Stimulated activated effector memory CD8-positive, alpha-beta T cell treated with anti-CD3 and anti-CD28 coated beads, Interleukin-12 subunit alpha, Interleukin-12 subunit beta, amount 100 ng/mL, for 72 hours (primary cell): ENCODE data around the gene PRUNE2.

Experiments
- ATAC-seq: fragments of 150-1000 bp; cut with Tn5 transposase; 2 replicates; pipeline ENCODE4 v1.10.0; 2021
- DNase-seq, 2 donors: peaks; one replicate each; pipeline ENCODE4 v3.0.0; 2021 to 2022; ENCODE audit warnings: low spot score in 2 of 2
- H3K27ac Mint-ChIP-seq: one replicate; pipeline ENCODE4 v1.8.0; 2022; ENCODE audit warnings: mild to moderate bottlenecking, mixed read lengths
- H3K36me3 Mint-ChIP-seq: one replicate; pipeline ENCODE4 v1.8.0; 2022; ENCODE audit warnings: mild to moderate bottlenecking, mixed read lengths
- H3K4me1 Mint-ChIP-seq: one replicate; pipeline ENCODE4 v1.8.0; 2022; ENCODE audit warnings: mixed read lengths
- H3K4me3 Mint-ChIP-seq: one replicate; pipeline ENCODE4 v1.8.0; 2022; ENCODE audit warnings: mild to moderate bottlenecking, mixed read lengths
- H3K9me3 Mint-ChIP-seq: one replicate; pipeline ENCODE4 v1.8.0; 2022; ENCODE audit warnings: mixed read lengths

PRUNE2 gene

GRCh38 chr9:76910861-76911260 lies 4.9 kb upstream of the PRUNE2 start:
- Mint-ChIP-seq H3K27ac (no peak overlapping the region), H3K4me1 (peaks cover 4% of the 10 kb centered on the region), H3K4me3 (no peak overlapping the region), H3K9me3 (no peaks in the 10 kb centered on the region), H3K36me3 (no peaks in the 10 kb centered on the region)
- ATAC-seq: no peak
- DNase-seq: no peak

GRCh38 chr9:76906647-76906975 lies 697 bp upstream of the PRUNE2 start:
- Mint-ChIP-seq H3K4me3 (no peak overlapping the region), H3K36me3 (no peaks in the 10 kb centered on the region), H3K27ac (no peak overlapping the region), H3K4me1 (peaks cover 4% of the 10 kb centered on the region), H3K9me3 (peaks cover 2% of the 10 kb centered on the region)
- DNase-seq (no peak), ATAC-seq (no peak)

DNA sequence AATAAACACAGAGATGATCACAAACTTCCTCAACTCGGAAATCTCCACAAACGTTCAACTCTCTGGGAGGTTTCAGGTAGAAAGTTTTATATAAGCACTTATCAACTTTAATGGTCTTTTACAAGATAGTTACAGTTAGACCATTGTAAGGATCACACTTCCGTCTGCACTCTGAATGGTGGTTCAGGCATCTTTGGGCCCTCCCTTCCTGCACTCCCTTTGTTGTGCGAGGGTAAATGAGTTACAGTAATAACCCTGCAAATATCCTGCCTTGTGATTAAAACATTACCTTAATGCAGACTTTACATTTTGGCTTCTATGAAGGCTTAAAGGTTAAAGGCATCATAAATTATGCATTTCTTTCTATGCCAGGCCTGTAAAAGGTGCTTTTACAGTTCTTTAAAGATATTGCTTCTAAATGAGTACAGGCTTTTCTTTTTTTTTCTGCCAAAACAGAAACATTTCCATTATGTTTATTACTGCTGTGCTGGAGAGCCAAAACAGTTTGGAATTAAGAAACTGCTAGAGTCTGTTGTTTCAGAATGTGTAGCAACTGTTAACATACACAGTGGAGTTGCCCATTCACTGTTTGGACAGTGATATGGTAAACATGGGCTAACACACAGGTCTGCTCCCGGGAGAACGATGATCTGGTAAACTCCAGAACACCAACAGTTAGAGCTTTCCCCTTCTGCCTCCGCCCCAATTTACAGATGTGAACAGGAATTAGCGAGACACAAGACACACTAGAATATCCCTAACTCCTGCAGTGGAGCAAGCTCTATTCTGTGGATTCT lies 1.1 kb downstream of the PRUNE2 start:
- Mint-ChIP-seq H3K36me3 (no peaks in the 10 kb centered on the region), H3K9me3 (peaks cover 2% of the 10 kb centered on the region), H3K27ac (no peak overlapping the region), H3K4me1 (peaks cover 4% of the 10 kb centered on the region), H3K4me3 (no peak overlapping the region)
- DNase-seq (no peak), ATAC-seq (no peak)

DNA sequence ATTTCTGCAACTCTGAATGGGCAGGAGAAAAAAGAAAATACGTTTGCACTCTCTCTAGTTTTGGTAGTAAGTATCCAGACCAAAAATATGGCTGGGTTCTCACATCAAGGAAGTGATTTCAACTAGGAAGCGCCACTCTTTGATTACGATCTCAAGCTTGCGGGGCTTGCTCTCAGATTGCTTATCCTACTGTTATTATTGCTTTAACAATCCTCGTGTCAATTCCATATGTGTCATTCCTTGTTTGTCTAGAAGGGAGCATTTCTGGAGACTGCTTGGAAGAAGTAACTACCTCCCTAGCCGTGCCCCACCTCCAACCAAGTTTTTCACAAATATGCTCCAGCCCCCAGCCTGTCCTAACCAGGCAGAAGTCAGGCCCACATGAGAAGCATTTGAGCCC lies 3.5 kb downstream of the PRUNE2 start:
- DNase-seq (no peak), ATAC-seq (no peak)
- no peak overlapping the region for H3K27ac Mint-ChIP-seq
- H3K36me3 Mint-ChIP-seq: no peaks in the 10 kb centered on the region
- no peak overlapping the region for H3K4me3 Mint-ChIP-seq
- peaks cover 4% of the 10 kb centered on the region for H3K4me1 Mint-ChIP-seq
- H3K9me3 Mint-ChIP-seq: peaks cover 2% of the 10 kb centered on the region

DNA sequence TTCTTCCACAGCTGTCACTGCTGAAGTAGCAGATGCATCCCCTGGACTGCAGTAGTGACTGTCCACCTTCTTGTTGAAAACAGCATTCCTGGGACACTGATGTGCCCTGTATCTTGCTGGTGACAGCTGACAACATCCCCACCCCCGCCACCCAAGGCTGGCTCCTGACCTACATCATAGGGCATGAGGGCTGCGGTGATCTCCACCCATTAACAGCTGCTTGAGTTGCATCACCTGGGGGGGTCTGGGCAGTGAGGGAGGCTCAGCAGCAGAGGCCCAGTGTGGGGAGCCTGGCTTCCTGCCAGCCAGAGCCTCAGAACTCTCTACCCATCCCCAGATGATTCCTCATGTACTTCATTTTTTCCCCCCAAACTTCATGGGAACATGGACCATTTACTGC lies 4.1 kb downstream of the PRUNE2 start:
- no peak for ATAC-seq
- Mint-ChIP-seq H3K4me3 (no peak overlapping the region), H3K27ac (no peak overlapping the region), H3K9me3 (peaks cover 2% of the 10 kb centered on the region), H3K36me3 (no peaks in the 10 kb centered on the region), H3K4me1 (peaks cover 4% of the 10 kb centered on the region)
- no peak for DNase-seq

DNA sequence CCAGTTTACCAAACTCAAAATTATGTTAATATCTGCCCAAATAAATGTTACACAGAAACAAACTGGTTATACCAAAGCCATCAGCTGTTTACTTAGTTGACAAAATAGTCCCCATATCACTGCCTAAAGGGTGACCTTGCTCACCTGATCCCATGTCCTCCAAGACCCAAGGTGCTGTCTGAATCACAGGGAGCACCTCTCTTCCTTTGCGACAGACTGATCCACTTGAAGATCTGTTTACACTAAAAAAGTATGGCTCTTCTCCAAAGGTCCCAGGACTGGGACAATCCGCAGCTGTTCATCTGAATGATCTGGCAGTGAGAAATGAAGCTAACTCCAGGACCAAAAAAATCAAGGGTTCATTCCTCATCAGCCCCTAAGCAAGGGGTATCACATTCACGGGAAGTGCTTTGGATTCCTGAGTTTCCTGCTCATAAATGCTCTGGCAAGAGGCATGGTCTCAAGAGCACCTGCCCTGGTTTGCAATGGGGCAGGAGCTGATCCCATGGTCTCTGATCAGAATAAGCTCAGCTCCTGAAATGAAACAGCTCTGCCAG lies 5.0 kb downstream of the PRUNE2 start:
- H3K27ac Mint-ChIP-seq: no peak overlapping the region
- H3K9me3 Mint-ChIP-seq: peaks cover 2% of the 10 kb centered on the region
- ATAC-seq: no peak
- H3K4me1 Mint-ChIP-seq: no peaks in the 10 kb centered on the region
- H3K4me3 Mint-ChIP-seq: no peak overlapping the region
- DNase-seq: no peak
- H3K36me3 Mint-ChIP-seq: no peaks in the 10 kb centered on the region

- no peaks in the 10 kb centered on the region for H3K4me1 Mint-ChIP-seq
- no peak overlapping the region for H3K27ac Mint-ChIP-seq
- no peaks in the 10 kb centered on the region for H3K36me3 Mint-ChIP-seq
- ATAC-seq: no peak
- no peaks in the 10 kb centered on the region for H3K9me3 Mint-ChIP-seq
- no peak overlapping the region for H3K4me3 Mint-ChIP-seq
- no peak for DNase-seq
Measured at GRCh38 chr9:76898786-76899185, 7.1 kb downstream of the PRUNE2 start.

DNA sequence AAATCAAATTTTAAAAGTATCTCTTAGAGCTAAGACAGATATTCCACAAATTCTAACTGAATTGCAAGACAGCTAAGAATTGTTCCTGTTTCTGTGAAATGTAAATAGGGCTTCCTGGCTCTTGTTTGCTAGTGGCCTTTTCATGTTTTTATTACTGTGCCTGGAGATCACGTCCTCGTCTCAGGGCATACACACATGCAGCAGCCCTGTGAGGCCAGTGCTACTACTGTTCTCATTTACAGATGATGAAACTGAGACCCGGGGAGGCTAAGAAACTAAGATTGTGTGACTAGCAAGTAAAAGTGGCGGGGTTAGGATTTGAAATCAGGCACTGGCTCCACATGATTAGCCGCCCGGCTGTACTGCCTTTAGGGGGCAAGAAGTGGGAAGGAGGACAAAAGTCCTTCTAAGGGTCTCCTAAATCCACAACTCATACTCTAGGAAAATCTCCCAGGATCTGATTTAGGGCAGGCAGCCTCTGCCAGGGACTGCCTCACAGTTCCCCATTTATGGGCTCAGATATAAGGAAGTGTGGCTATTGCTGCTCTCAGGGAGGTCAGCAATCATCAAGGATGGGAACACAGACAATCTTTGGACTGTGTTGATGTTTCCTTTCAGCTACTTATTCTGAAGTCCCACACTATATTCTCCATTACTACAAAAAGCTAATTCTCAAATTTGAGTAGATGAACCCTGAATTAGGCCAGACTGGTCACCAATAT lies 7.9 kb downstream of the PRUNE2 start:
- Mint-ChIP-seq H3K27ac (no peak overlapping the region), H3K9me3 (no peaks in the 10 kb centered on the region), H3K36me3 (no peaks in the 10 kb centered on the region), H3K4me3 (no peak overlapping the region), H3K4me1 (no peaks in the 10 kb centered on the region)
- ATAC-seq (no peak), DNase-seq (no peak)

DNA sequence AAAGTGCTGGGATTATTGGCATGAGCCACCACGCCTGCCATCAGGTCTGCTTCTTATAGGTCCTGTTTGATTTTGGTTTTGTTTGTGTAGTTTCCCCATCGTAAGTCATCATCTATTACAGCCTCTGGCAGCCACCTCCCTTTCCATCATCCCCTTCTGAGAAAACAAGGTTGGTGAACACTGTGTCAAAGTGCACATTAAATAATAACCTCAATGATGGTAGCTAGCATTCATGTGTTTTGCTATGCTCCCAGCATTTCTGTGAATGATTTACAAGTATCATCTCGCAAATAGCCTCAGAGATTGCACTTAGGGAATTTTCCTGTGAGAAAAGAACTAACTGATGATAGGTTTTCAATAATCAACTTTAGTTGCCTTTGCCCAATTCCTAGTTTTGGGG lies 9.9 kb downstream of the PRUNE2 start:
- Mint-ChIP-seq H3K36me3 (no peaks in the 10 kb centered on the region), H3K27ac (no peak overlapping the region), H3K9me3 (no peaks in the 10 kb centered on the region), H3K4me3 (no peak overlapping the region), H3K4me1 (no peaks in the 10 kb centered on the region)
- DNase-seq (no peak), ATAC-seq (no peak)

GRCh38 chr9:76895186-76895585 lies 10.7 kb downstream of the PRUNE2 start:
- Mint-ChIP-seq H3K27ac (no peak overlapping the region), H3K4me3 (no peak overlapping the region), H3K36me3 (no peaks in the 10 kb centered on the region), H3K4me1 (no peaks in the 10 kb centered on the region), H3K9me3 (no peaks in the 10 kb centered on the region)
- ATAC-seq (no peak), DNase-seq (no peak)

GRCh38 chr9:76894198-76894597 lies 11.7 kb downstream of the PRUNE2 start:
- H3K4me3 Mint-ChIP-seq: no peak overlapping the region

GRCh38 chr9:76893395-76893932 lies 12.4 kb downstream of the PRUNE2 start:
- Mint-ChIP-seq H3K9me3 (no peaks in the 10 kb centered on the region), H3K4me1 (no peaks in the 10 kb centered on the region), H3K36me3 (no peaks in the 10 kb centered on the region), H3K27ac (no peak overlapping the region), H3K4me3 (no peak overlapping the region)
- ATAC-seq (no peak), DNase-seq (no peak)

More at GRCh38 chr9:76894198-76894597, 11.7 kb downstream of the PRUNE2 start:
- H3K36me3 Mint-ChIP-seq: no peaks in the 10 kb centered on the region
- no peaks in the 10 kb centered on the region for H3K9me3 Mint-ChIP-seq
- H3K27ac Mint-ChIP-seq: no peak overlapping the region
- DNase-seq (no peak), ATAC-seq (no peak)
- no peaks in the 10 kb centered on the region for H3K4me1 Mint-ChIP-seq

DNA sequence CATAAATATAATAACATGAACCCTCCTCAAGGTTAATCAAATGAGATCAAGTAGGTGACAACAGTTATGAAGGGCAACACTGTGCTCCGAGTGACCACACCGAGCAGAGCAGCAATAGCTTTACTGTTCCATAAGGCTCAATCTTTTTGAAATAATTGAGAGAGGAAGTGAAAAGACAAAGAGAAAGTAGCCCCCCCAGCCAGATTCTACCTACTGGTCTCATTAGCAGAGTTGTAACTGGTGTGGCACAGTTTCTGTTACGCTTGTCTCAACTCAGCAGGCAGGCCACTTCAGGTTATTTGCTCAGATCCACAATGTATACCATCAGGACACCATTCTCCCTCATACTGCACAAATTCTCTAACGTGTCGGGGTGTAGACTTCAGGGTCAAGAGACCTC lies 14.0 kb downstream of the PRUNE2 start:
- DNase-seq (no peak), ATAC-seq (no peak)
- Mint-ChIP-seq H3K9me3 (no peaks in the 10 kb centered on the region), H3K27ac (no peak overlapping the region), H3K4me1 (no peaks in the 10 kb centered on the region), H3K36me3 (no peaks in the 10 kb centered on the region), H3K4me3 (no peak overlapping the region)

GRCh38 chr9:76891279-76891678 lies 14.6 kb downstream of the PRUNE2 start:
- no peaks in the 10 kb centered on the region for H3K9me3 Mint-ChIP-seq
- H3K4me3 Mint-ChIP-seq: no peak overlapping the region
- H3K4me1 Mint-ChIP-seq: no peaks in the 10 kb centered on the region
- H3K27ac Mint-ChIP-seq: no peak overlapping the region
- H3K36me3 Mint-ChIP-seq: no peaks in the 10 kb centered on the region
- DNase-seq (no peak), ATAC-seq (no peak)

DNA sequence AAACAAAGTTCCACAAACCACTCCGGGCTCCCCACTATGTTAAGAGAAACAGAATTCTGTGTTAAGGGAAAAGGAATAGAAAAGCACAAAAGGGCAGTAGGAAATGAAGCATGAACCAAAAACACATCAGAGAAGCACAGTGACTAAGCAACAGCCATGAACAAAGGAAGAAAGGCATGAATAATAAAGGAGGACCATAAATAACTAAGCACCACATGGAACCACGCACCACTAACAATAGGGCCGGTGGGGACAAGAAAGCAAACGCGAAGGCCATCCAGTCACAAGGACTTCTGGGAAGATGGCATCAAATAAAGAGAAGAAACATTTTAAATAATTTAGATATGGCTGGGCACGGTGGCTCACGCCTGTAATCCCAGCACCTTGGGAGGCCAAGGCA lies 18.0 kb downstream of the PRUNE2 start:
- H3K4me3 Mint-ChIP-seq: no peak overlapping the region
- DNase-seq: no peak
- no peaks in the 10 kb centered on the region for H3K9me3 Mint-ChIP-seq
- no peak overlapping the region for H3K27ac Mint-ChIP-seq
- no peaks in the 10 kb centered on the region for H3K4me1 Mint-ChIP-seq
- ATAC-seq: no peak
- H3K36me3 Mint-ChIP-seq: no peaks in the 10 kb centered on the region
